Heart left ventricle (tissue), 16 donors: ENCODE data around the gene CEP350. TPM values are rescaled to one million over a fixed set of nuclear protein-coding genes. Genes with fewer than 3 reads are reported as not detected.
A peak's percentile ranks its signal among the peaks of the same experiment; 100 is the strongest.

ENCODE experiments used
- ATAC-seq, 4 donors: fragments of 200-7000 bp; cut with Tn5 transposase; one replicate each; pipeline ENCODE4 v1.9.1; 2020 to 2022; ENCODE audit warnings: moderate library complexity in 4 of 4, mild to moderate bottlenecking in 3 of 4, moderate number of reproducible peaks in 1 of 4
- DNase-seq, 5 donors: peaks; one replicate each; pipeline ENCODE4 v3.0.0-alpha.2; 2020
- H3K27ac ChIP-seq, 12 donors: fragments of 200-600 bp; sonication (generic) in 4 of 12; one replicate each; pipeline versions ENCODE4 v1.5.0 to v1.8.0; 2016 to 2022; ENCODE audit warnings: mild to moderate bottlenecking in 2 of 12
- H3K27me3 ChIP-seq, 9 donors: fragments of 200-600 bp; sonication (generic) in 2 of 9; one replicate each; pipeline versions ENCODE4 v1.5.1 to v1.8.0; 2016 to 2022; ENCODE audit warnings: mild to moderate bottlenecking in 3 of 9
- H3K36me3 ChIP-seq, 9 donors: fragments of 200-600 bp; sonication (generic) in 2 of 9; one replicate each; pipeline versions ENCODE4 v1.5.0 to v1.8.0; 2018 to 2022; ENCODE audit warnings: mild to moderate bottlenecking in 2 of 9
- H3K4me1 ChIP-seq, 12 donors: fragments of 200-600 bp; sonication (generic) in 4 of 12; one replicate each; pipeline versions ENCODE4 v1.5.0 to v1.8.0; 2016 to 2022; ENCODE audit warnings: mild to moderate bottlenecking in 3 of 12
- H3K4me3 ChIP-seq, 12 donors: fragments of 200-600 bp; sonication (generic) in 4 of 12; one replicate each; pipeline versions ENCODE4 v1.5.0 to v1.8.0; 2017 to 2022; ENCODE audit warnings: mild to moderate bottlenecking in 9 of 12, moderate library complexity in 4 of 12
- H3K9me3 ChIP-seq, 12 donors: fragments of 200-600 bp; sonication (generic) in 4 of 12; one replicate each; pipeline versions ENCODE4 v1.5.0 to v1.8.0; 2016 to 2022; ENCODE audit warnings: mild to moderate bottlenecking in 1 of 12
- POLR2A ChIP-seq, 2 donors: fragments of 450-650 bp; IDR thresholded peaks; one replicate each; pipeline ENCODE4 v1.6.1; 2017; ENCODE audit warnings: antibody characterized with exemption in 2 of 2, mild to moderate bottlenecking in 2 of 2, moderate library complexity in 2 of 2
- WGBS, 4 donors: extraction: QIAGEN DNeasy Blood & Tissue Kit in 2 of 4; methylation state at CpG; one replicate each; pipeline versions ENCODE4 v1.1.5 to v1.1.7; 2013 to 2018; 5-methylcytosine and 5-hydroxymethylcytosine counted together
- intact Hi-C, 10 donors: fragments of 100-400 bp; cut with DNase I; formaldehyde crosslinking; loops; one replicate each; pipeline versions ENCODE4 v1.11.1 to v1.14.2; 2022
- polyA plus RNA-seq, 2 donors: library from polyadenylated mRNA; stranded (reverse); fragments of 200-250 nt; gene quantifications; one replicate each; pipeline ENCODE4 v1.2.3, GENCODE V29; 2013
- total RNA-seq, 9 donors: library from RNA; depleted of rRNA in 2 of 9; stranded (reverse); fragments of >200 nt in 2 of 9; fragmentation: NEBNext Ultra II Directional in 3 of 9; extraction: Animal tissue kit (Norgen Biotek cat#: 25700) in 3 of 9; gene quantifications; one replicate each; pipeline versions ENCODE4 v1.1.0 to v1.2.4, GENCODE V29; 2016 to 2023
- TF ChIP-seq, protein P1 (sequence below), 12 donors: fragments of 200-600 bp; sonication (generic) in 4 of 12; IDR thresholded peaks; one replicate each; pipeline versions ENCODE4 v1.5.0 to v1.8.0; 2018 to 2022; ENCODE audit warnings: antibody characterized with exemption in 12 of 12, mild to moderate bottlenecking in 5 of 12
- donor health status: ischemic (EF 13 %, LVEDD 7.1; RV severe dilation, severe dysfunction).
- donor health status: healthy with polysubstance abuse.
- donor health status: DM: no; HTN: yes; CAD: no.
- donor health status: DM: no; HTN: no; CAD: no.
- donor health status: ischemic (EF 25% LVEDD 6.9; RV normal size, moderate dysfunction).
- donor health status: ischemic (EF 25% LVEDD 5.7; RV mildly dilated, moderate dysfunction).
- donor health status: healthy.
- donor health status: DM: yes; HTN: yes; CAD: no.
- donor health status: ischemic (EF 35%, LVEDD 5.7; RV mildly dilated, moderate dysfunction).
- donor health status: nonischemic (EF 11% LVEDD 7.7; RV severe dilation, severe dysfunction).
- donor health status: DM: yes; HTN: yes; CAD: no.
- donor health status: PGD.
- donor health status: ischemic (EF 29% LVEDD 5.4; RV normal size, mild dysfunction).
- donor health status: nonischemic (EF 23%, LVEDD 6.1; RV moderate dilation, normal function).

CEP350 gene
- total and polyA plus RNA-seq, 11 donors = 7.8 to 65.3 (median 40.4) TPM

DNA sequence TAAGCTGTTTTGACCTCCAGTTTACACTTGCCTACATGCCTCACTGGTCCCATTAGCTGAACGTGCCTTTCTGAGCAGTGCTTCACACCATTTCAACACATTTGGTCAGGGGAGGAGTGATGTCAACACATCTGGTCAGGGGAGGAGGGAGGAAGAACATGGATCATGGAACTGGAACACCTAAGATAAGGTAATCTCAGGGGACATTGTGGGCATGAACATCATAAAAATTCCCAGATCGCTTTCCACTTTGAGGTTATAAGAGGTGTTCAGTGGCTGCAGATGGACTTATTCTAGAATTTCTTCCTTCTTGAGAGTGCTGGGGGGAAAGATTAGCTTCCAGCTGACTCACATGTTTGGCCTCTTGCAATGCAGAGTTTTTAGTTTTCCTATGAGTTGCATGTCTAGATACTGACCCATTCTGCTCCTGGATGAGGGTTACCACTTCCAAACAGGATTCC, 202.1 kb downstream of the CEP350 start:
- peak overlapping the region in 2 of 12 donors; percentile 99 for H3K4me3 ChIP-seq

DNA sequence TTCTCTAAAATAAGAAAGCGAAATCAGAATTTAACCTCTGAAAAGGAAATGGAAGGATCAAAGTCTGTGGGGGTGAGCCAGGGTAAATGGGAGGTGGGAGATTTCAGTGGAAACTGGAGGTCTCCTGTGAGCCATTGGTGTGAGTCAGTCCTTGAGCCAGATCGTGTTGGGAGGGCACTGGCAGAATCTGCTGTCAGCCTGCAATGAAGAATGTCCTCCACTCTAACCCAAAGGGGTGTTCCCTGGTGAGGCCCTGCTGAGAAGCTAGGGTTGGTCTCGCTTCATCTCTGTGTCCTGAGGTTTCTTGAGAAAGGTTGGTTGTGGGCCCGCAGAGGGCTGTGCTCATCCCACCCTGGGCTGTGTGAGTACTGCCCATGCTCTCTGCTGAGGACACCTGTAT, 202.5 kb downstream of the CEP350 start:
- Histone ChIP-seq H3K9me3 (no peaks in the 10 kb centered on the region), H3K27me3 (no peaks in the 10 kb centered on the region), H3K4me1 (peaks cover 0 to 65% (median 23%) of the 10 kb centered on the region in 12 donors), H3K27ac (peak overlapping the region in 1 of 12 donors; percentile 68), H3K36me3 (no peaks in the 10 kb centered on the region), H3K4me3 (no peak overlapping the region)
- 81 to 90% (median 85%) methylated on average over 4 of the region's 4 CpGs for WGBS, 4 donors
- ATAC-seq = no peak
- intact Hi-C loops = loop anchor here in 1 of 10 donors (10.0 kb wide), 1 partner anchor 202 kb away; the partner anchor contains the start of gene CEP350
- TF ChIP-seq, protein P1, sequence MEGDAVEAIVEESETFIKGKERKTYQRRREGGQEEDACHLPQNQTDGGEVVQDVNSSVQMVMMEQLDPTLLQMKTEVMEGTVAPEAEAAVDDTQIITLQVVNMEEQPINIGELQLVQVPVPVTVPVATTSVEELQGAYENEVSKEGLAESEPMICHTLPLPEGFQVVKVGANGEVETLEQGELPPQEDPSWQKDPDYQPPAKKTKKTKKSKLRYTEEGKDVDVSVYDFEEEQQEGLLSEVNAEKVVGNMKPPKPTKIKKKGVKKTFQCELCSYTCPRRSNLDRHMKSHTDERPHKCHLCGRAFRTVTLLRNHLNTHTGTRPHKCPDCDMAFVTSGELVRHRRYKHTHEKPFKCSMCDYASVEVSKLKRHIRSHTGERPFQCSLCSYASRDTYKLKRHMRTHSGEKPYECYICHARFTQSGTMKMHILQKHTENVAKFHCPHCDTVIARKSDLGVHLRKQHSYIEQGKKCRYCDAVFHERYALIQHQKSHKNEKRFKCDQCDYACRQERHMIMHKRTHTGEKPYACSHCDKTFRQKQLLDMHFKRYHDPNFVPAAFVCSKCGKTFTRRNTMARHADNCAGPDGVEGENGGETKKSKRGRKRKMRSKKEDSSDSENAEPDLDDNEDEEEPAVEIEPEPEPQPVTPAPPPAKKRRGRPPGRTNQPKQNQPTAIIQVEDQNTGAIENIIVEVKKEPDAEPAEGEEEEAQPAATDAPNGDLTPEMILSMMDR (IDR thresholded peaks at IDR 0.05) = no peak
- TF ChIP-seq POLR2A (IDR thresholded peaks at IDR 0.05) = no peak
- no peak for DNase-seq

More for the DNA sequence above, 202.1 kb downstream of the CEP350 start:
- TF ChIP-seq, protein P1 (IDR thresholded peaks at IDR 0.05) = no peak
- TF ChIP-seq POLR2A (IDR thresholded peaks at IDR 0.05) = no peak
- H3K27ac ChIP-seq = peak overlapping the region in 1 of 12 donors; percentile 68
- no peaks in the 10 kb centered on the region for H3K36me3 ChIP-seq
- WGBS, 4 donors = 64 to 84% (median 80%) methylated on average over 2 of the region's 2 CpGs
- ATAC-seq = no peak
- intact Hi-C loops = loop anchor here in 1 of 10 donors (10.0 kb wide), 1 partner anchor 202 kb away; the partner anchor contains the start of gene CEP350
- H3K9me3 ChIP-seq = no peaks in the 10 kb centered on the region
- no peak for DNase-seq
- H3K27me3 ChIP-seq = no peaks in the 10 kb centered on the region
- H3K4me1 ChIP-seq = peaks cover 0 to 65% (median 23%) of the 10 kb centered on the region in 12 donors

DNA sequence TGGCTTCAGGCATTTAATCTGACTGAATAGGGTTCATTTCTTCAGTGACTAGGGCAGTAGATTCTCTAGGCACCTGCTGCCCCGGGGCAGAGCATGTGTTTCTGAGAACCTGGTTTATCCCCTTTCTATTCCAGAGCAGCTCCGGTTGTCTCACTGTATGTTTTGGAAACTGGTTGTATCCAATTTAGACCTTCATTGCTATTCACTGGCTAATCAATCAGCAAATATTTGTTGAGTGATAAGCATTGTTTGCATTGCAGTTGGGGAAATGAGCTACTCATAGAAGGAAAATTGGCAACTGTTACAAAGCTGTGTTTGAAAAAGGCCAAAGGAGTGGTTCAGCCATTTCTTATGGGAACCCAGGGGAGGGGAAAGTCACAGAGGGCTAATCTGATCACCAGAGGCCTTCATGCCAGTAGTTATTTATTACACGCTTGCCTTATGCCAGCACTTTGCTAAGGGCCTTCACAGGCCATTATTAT, 203.0 kb downstream of the CEP350 start:
- ATAC-seq (no peak), DNase-seq (no peak)
- no peak overlapping the region for H3K4me3 ChIP-seq
- H3K27ac ChIP-seq = no peak overlapping the region
- 80 to 86% (median 81%) methylated on average over 3 of the region's 3 CpGs for WGBS, 4 donors
- TF ChIP-seq, protein P1 (IDR thresholded peaks at IDR 0.05) = no peak
- TF ChIP-seq POLR2A (IDR thresholded peaks at IDR 0.05) = no peak
- peaks cover 0 to 70% (median 23%) of the 10 kb centered on the region in 12 donors for H3K4me1 ChIP-seq
- intact Hi-C loops = loop anchor here in 1 of 10 donors (10.0 kb wide), 1 partner anchor 203 kb away; the partner anchor contains the start of gene CEP350
- no peaks in the 10 kb centered on the region for H3K9me3 ChIP-seq
- H3K36me3 ChIP-seq = no peaks in the 10 kb centered on the region
- no peaks in the 10 kb centered on the region for H3K27me3 ChIP-seq

DNA sequence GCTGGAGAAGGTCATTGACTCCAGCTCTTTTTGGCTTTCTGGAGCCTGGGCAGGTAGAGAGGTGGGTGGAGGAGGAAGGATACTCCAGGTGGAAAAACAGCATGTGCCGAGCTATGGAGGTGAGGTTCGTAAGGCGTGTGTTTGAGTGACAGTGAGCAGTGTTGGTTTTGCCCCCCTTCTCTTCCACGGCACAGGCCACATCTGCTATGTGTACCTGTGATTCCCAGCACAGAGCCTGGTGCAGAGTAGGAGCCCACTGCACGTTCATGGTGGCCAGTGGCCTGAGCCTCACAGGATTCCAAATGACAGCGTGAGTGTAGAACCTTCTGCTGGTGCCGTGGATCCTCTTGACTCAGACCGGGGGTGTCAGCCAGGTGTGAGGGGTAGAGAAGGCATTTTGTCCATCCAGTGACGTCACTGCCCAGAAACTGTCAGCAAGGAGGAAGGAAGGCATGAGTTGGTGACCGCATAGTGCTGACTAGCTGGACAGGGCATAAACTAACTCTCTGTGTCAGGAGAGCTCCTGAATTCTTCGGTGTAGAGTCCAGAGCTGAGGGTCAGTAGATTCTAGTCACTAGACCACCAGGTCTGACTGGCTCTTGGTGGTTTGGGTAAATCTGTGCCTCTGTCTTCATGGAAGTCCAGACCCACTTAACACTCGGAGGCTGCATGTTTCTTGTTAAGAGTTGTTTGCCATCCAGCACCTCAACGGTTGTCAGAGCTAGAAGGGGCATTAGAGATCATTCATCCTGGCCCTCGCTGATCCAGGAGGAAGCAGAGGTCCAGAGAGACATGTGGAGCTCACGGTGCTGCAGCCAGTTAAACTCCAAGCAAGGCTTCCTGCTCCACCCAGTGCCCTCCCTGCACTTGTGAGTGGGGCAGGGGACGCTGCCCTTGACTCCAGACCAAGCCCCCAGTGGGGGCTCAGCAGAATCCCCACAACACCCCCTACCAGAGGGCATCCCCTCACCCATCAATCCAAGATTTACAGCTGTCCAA, 203.8 kb downstream of the CEP350 start:
- no peak for DNase-seq
- Histone ChIP-seq H3K9me3 (no peaks in the 10 kb centered on the region), H3K4me3 (no peak overlapping the region), H3K4me1 (peaks cover 0 to 73% (median 22%) of the 10 kb centered on the region in 12 donors), H3K27me3 (no peaks in the 10 kb centered on the region), H3K27ac (no peak overlapping the region), H3K36me3 (no peaks in the 10 kb centered on the region)
- intact Hi-C loops = loop anchor here in 1 of 10 donors (10.0 kb wide), 1 partner anchor 204 kb away; the partner anchor contains the start of gene CEP350
- TF ChIP-seq, protein P1 (IDR thresholded peaks at IDR 0.05) = no peak
- no peak for TF ChIP-seq POLR2A (IDR thresholded peaks at IDR 0.05)
- no peak for ATAC-seq
- 80 to 88% (median 84%) methylated on average over 16 of the region's 16 CpGs for WGBS, 4 donors
